Activated CD4-positive, alpha-beta T cell treated with anti-CD3 and anti-CD28 coated beads for 1 hour (primary cell): ENCODE data around the gene LRRC53.

Experiments
- DNase-seq: peaks from one replicate; pipeline ENCODE4 v3.0.0-alpha.2; 2020

The LRRC53 gene

DNA sequence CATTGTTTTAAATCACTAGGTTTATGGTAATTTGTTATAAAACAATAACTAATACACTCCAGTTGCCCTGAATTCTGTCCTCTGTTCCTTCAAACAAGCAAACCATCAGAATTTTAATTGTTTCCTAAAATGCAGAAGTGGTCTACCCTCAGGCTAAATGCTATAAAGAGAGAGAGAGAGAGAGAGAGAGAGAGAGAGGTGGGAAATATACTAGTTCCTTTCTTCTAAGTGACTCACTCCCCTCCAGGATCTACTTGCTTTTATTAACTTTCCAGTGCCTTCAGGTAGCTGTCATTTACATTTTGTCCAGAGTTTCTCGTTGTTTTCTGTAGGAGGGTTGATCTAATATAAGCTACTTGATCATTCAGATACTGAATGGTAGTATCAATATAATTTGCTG lies 26.4 kb downstream of the LRRC53 start:
- no peak for DNase-seq

GRCh38 chr1:74485622-74486021 lies 26.8 kb downstream of the LRRC53 start:
- no peak for DNase-seq

DNA sequence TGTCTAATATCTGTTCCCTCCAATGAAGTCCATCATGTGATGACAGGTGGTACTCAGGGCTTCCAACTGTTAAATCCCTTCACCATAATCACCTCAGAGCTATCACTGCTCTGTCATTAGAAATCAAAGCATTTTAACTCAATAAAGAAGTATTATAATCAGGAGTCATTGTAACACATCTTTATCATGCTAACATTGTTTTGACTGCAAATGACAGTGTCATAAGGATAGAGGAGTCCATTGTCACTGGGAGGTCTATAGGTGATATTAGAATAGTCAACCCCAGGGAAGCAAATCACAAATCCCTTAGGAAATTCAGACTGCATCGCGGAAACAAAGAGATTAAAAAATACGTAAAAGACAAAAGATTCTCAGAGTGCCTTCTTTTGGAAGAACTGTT lies 30.8 kb downstream of the LRRC53 start:
- no peak for DNase-seq

DNA sequence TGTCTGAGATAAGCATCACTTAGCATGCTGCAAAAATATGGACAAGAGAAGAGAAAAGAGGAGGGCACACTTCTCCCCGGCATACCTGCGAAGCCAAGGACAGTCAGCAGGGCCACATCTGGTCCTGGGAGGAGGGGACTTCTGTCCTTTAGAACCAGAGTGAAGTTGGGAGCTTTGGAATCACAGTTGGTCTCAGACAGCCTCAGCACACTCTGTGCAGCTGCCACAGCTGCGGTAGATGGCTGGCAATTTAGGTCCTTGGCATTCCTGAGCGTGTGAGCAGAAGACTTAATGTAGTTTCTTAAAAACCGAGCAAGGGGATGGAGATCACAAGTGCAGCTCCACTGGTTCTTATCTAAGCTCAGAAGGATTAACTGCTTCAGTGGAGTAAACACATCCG lies 32.3 kb downstream of the LRRC53 start:
- DNase-seq = no peak

DNA sequence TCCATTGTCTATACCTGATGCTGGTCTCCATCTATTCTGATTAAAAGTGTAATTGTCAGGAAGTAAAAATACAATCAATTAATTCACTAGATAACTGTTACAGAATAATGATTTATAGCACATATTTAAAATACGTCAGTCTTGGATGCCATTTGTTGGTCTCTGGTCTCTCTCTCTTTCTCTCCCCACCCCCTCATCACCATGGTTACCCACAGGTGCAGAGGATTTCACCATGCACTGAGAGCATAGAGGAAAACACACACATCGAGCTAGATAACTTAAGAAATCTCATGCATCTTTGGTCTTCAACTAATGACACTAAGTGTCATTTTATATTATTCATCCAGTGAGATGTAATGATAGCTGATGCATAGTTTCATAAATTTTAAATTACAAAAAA lies 33.4 kb downstream of the LRRC53 start:
- no peak for DNase-seq

- DNase-seq = no peak
These were observed 37.8 kb downstream of the LRRC53 start for GRCh38 chr1:74474585-74474984.

- DNase-seq = no peak
These were observed 40.9 kb downstream of the LRRC53 start for GRCh38 chr1:74471470-74471869.

- DNase-seq = no peak
These were observed 41.5 kb downstream of the LRRC53 start for GRCh38 chr1:74470936-74471335.

DNA sequence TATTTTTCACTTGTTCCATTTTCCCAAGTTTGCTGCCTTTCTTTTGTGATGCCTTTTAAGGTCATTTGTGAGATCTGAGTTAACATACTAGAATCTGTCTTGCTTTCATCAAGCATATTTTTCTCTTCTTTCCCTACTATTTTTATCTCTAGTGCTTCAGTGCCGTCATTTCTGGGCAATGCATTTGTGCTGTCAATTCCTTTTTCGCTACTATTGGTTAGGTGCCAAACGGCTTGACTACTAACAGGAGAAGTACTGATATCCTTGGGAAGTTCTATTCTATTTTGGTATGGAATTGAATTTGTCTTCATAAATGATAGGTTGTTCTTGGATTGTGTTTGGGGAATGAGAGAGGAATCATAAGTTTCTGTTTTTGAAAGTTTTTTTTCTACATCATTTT lies 42.2 kb downstream of the LRRC53 start:
- no peak for DNase-seq

DNA sequence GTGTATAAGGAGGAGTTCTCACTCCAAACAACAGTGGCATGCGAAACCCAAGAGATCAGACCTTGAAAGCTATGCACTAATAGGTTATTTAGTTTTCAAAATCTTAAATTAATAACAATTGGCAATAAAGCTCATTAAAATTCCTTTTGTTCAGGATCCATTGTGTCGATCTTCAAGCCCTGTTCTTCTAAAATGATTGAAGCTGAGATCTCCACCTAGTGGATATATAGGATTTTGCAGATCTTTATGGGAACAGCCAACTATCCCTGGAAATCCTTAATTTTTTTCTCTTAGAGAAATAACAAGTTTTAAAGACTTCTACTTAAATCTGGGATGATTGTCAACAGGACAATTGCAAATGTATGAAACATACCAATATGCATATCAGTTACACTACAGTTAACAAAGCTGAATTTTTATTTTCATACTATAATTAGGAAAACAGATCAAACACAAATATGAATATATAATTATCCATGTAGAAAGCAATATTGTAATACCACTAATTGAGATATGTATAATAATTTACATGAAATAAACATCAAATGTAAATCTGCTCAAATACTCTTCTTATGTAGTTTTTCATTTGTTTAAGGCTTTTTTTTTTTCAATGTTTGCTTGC lies 43.3 kb downstream of the LRRC53 start:
- DNase-seq = no peak

DNA sequence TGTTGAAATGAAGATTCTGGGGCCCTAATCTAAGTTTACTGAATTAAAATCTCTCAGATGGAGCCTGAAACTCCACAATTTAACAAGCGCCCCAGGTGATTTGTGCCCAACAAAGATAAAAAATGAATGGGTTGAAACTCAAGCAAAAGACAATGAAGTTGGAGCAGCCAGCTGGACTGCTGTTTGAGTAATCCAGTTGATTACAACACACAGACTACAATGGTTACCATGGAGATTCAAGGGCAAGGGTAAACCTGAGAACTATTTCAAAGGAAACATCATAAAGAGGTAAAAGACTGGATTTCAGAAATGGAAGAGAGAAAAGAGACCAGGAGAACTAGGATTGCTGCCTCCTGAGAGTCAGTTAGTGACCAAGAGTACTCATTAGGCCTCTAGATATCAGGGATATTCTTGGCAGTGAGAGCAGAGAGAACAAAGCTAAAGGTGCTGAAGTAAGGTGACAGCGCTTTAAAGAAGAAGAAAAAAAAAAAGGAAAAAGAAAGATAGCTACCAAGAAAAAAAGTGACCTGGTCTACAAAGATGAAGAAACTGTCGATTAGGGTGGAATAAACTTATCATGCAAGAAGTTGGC lies 44.5 kb downstream of the LRRC53 start:
- no peak for DNase-seq

DNA sequence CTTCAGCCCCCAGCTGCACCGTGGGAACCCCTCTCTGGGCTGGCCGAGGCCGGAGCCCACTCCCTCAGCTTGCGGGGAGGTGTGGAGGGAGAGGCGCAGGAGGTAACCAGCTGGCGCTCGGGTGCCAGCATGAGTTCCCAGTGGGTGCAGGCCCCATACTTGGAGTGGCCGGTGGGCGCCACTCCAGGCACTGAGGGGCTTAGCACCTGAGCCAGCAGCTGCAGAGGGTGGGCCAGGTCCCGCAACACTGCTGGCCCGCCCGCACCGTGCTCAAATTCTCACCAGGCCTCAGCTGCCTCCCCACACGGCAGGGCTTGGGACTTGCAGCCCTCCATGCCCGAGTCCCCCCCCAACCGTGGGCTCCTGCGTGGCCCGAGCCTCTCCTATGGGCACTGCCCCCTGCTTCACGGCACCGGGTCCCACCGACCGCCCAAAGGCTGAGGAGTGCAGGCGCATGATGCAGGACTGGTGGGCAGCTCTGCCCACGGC lies 47.2 kb downstream of the LRRC53 start:
- DNase-seq = no peak

- DNase-seq = no peak
These were observed 48.4 kb downstream of the LRRC53 start for GRCh38 chr1:74464037-74464436.

DNA sequence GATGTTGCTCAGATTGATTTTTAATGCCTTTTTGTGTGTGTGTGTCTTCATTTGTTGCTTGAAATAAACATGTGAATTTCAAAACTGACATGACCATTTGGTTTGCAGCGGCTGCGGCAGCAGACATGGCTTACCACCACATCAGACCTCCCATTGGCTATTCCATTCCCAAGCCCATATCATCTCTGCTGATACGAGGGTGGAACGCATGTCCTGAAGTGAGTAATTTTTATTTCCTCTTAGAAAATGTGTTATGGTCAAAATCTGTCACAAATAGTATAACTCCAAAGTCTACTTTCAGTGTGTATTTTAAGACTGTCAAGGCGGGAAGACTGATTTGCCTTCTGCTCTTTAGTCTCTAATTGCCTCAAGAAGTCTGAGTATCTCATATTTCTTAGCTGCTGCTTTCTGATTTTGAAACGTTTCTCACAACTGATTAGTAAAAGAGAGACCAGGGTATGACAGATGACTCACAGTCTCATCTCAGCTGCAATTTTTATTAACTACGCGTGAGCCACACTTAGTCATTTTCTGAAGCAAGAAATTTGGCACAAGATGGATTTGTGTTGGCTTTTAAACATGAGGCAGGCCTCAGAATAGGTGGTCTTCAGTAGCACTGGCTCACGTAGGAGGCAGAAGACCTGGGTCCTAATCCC lies 49.0 kb downstream of the LRRC53 start:
- no peak for DNase-seq

DNA sequence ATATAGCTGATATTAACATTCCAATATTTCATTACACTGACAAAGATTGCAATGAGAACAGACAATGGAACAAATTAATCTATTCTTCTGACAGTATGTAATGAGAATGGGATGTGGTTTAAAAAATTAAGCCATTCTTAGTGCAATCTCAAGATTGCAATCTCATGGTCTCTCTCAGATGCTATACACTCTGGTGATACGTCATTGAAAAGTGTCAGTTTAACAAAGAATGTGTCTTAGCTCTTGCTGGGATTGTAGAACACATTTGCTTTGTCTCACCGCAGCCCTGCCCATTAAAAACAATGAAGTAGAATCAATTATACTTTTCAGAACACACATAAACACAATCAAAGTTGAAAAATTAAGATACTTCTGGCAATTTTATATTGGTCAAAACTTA lies 55.2 kb downstream of the LRRC53 start:
- no peak for DNase-seq

- no peak for DNase-seq
These were observed 57.0 kb downstream of the LRRC53 start for GRCh38 chr1:74455390-74455789.

DNA sequence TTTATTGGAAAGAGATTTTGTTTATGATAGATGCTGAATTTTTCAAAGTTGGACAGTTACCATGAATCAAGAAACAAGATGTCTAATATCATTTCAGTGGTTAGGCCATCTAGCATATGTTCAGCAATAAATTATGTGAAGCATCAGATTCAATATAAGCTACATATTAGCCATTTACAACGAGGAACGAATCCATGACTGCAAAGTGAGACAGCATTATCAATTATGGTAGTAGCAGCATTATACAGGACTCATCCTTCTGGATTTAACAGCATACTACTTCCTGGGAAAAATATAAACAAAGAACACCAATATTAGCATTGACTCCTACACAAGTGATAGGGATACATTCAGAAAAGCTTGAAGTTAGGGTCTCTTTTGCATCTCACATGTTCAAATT lies 59.1 kb downstream of the LRRC53 start:
- no peak for DNase-seq

- no peak for DNase-seq
These were observed 60.4 kb downstream of the LRRC53 start for GRCh38 chr1:74452035-74452434.

GRCh38 chr1:74437035-74437434 lies 75.4 kb downstream of the LRRC53 start:
- no peak for DNase-seq

- DNase-seq = no peak
These were observed 76.3 kb downstream of the LRRC53 start for GRCh38 chr1:74436078-74436477.

GRCh38 chr1:74434321-74434720 lies 78.1 kb downstream of the LRRC53 start:
- no peak for DNase-seq

DNA sequence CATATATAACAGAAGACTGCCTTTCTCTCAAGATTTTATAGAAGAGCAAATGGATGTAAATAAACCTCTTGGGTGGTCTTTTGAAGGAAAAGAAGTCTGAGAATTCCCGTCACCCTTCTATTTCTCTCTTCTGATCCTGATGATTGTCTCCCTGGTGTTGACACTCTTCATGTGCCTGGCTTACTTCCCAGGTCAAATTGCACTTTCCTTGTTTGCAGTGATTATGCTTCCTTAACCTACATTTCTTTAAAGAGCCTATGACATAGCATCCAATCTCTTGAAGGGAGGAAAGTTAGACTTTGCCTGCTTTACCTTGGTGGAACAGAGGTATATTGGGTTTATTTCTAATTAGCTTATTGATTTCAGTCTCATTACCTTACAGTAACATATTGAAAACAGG lies 80.1 kb downstream of the LRRC53 start:
- DNase-seq = no peak

DNA sequence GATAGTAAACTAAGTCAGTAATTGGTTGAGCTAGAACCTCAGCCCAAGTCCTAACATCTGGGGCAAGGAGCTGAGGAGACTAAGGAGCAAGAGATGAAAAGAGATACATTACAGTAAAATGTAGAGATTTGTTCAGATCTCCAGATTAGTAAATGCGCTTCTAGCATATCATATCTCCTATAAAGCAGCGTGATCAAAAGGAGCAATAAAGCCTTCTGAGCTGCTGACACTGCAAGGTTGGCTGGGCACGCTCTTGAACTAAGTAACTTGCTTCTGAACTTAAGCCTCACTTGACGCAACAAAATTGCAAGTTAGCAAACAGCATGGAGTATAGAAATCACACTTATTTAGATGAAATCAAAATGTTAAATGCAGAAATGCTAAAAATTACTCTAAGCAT lies 80.9 kb downstream of the LRRC53 start:
- DNase-seq = no peak

DNA sequence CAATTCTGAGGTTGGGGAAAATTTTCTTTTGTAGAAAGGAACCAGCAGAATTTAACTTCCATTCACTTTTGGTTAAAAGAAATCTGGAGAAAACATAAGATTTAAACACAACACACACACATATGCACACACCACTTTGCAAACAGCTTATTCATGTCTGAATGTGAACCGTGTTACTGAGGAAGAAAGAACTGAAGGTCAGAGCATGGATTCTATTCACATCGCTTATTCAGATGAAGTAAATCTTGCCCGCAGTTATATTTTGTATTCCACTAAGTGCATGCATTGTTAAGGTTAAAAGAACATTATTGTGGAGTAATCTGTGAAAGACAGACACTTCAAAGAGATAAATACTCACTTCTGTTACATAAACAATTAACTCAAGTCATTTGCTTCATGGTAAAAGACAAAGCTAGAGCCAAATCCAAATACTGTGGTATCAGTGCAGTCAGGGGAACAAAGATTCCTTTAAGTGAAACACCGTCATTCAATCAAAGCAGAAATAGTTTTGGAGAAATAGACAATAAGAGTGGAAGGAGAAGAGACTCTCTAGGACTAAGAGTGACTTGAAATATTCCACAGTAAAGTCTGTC lies 82.0 kb downstream of the LRRC53 start:
- no peak for DNase-seq
